HCT116 (cell line): ENCODE data around the gene TNFSF11.

Experiments used
- MAX ChIP-seq: IDR thresholded peaks from 2 replicates; pipeline ENCODE4 v1.6.1; 2012
- POLR2A ChIP-seq: IDR thresholded peaks from 2 replicates; pipeline ENCODE4 v1.7.0; 2011; ENCODE audit warnings: borderline replicate concordance; ENCODE audit not compliant: insufficient read depth, insufficient read length; ENCODE audit errors: extremely low read depth

- TF ChIP-seq POLR2A, result no peak
- no peak for TF ChIP-seq MAX
These were observed 75.2 kb downstream of the TNFSF11 start for GRCh38 chr13:42649141-42649540.
